HG03457 (cell line): Measurements from ENCODE around the gene DLGAP4.

Source experiments
- ATAC-seq: cut with Tn5 transposase; IDR thresholded peaks from one replicate; pipeline ENCODE4 v1.9.1; 2021; ENCODE audit warnings: moderate number of reproducible peaks; ENCODE audit not compliant: unreplicated experiment

Gene DLGAP4

DNA sequence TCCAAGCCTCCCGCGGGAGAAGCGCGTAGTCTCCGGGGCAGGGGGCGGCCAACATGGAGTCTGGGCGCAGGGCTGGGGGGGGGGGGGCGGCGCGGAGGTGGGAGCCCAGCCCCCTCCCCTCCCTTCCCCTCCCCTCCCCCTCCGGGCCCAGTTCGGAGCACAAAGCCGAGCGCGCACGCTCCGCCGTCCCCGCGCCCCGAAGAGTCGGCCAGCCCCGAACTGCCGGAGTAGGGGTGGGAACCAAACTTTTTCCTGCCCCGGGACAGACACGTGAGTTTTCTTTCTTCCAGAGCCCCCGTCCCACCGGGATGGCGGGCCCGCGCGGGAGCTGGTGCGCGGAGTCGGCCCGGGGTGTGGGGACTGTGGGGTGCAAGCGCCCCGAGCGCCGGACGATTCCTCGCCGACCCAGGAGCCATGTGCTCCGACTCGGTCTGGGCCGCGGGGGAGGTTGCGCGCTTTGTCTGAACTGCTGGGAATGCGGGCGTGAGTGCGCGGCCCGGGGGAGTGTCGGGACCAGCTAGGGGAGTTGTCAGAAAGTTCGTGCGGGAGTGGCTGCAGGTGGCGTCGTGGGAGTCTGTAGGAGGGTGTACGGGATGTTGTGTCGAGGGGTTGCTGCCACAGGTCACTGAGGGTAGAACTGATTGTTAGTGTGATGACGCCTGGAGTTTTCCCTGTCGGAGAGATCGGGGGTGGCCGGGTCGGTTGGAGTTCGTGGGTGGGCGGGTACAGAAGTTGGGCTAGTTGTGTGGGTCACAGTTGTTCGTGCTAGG, 268.4 kb downstream of the DLGAP4 start:
- no peak for ATAC-seq

DNA sequence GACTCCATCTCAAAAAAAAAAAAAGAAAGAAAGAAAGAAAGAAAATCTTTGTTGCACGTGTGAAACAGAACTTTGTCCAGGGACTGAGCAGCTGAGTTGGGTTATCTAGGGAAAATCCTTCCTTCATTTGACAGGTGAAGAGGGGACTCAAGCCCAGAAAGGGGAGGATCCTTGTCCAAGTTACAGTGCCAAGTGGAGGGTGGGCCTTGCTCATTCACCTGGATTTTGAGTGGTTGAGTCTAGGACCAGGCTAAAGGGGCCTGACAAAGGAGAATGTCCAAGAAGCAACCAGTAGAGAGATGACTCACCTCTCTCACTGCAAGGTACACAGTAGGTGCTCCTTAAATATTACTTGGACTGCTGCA, 269.9 kb downstream of the DLGAP4 start:
- ATAC-seq, result no peak
